OCI-LY1 (cell line): ENCODE measurements around the gene B3GAT1.

ENCODE experiments used
- H2AFZ ChIP-seq: fragments of 200-600 bp; sonication (generic), shearing (Covaris generic); 2 replicates; pipeline ENCODE4 v1.6.0; 2014; ENCODE audit warnings: antibody characterized with exemption, mild to moderate bottlenecking, low read length
- H3F3A ChIP-seq: fragments of 200-600 bp; sonication (generic), shearing (Covaris generic); 2 replicates; pipeline ENCODE4 v1.6.0; 2014; ENCODE audit warnings: mild to moderate bottlenecking, antibody characterized with exemption, low read length, moderate library complexity; ENCODE audit not compliant: insufficient read depth
- H3K27ac ChIP-seq: fragments of 200-600 bp; sonication (generic); 2 replicates; pipeline ENCODE4 v1.5.1; 2014; ENCODE audit warnings: low read length, mixed run types, mild to moderate bottlenecking, low read depth; ENCODE audit not compliant: poor library complexity, severe bottlenecking
- H3K27me3 ChIP-seq: fragments of 200-600 bp; sonication (generic); 2 replicates; pipeline ENCODE4 v1.6.0; 2014; ENCODE audit warnings: antibody characterized with exemption, mild to moderate bottlenecking, low read length, moderate library complexity; ENCODE audit not compliant: insufficient read depth
- H3K36me3 ChIP-seq: fragments of 200-600 bp; sonication (generic); 2 replicates; pipeline ENCODE4 v1.6.1; 2014; ENCODE audit warnings: mild to moderate bottlenecking, antibody characterized with exemption, low read length, moderate library complexity, mixed read lengths; ENCODE audit not compliant: insufficient read depth
- H3K4me1 ChIP-seq: fragments of 200-600 bp; sonication (generic); 2 replicates; pipeline ENCODE4 v1.5.1; 2014; ENCODE audit warnings: mild to moderate bottlenecking, low read length, moderate library complexity; ENCODE audit not compliant: insufficient read depth, severe bottlenecking
- H3K4me2 ChIP-seq: fragments of 200-600 bp; sonication (generic), shearing (Covaris generic); 2 replicates; pipeline ENCODE4 v1.6.1; 2014; ENCODE audit warnings: low read length
- H3K4me3 ChIP-seq: fragments of 200-600 bp; sonication (generic); 2 replicates; pipeline ENCODE4 v1.5.1; 2014; ENCODE audit warnings: low read length, low read depth, mild to moderate bottlenecking, mixed read lengths; ENCODE audit not compliant: poor library complexity, severe bottlenecking
- H3K79me2 ChIP-seq: fragments of 200-600 bp; shearing (Covaris generic); 2 replicates; pipeline ENCODE4 v1.6.1; 2016; ENCODE audit warnings: mixed run types, low read length, mixed read lengths; ENCODE audit not compliant: insufficient read depth
- H3K9ac ChIP-seq: fragments of 200-600 bp; sonication (generic), shearing (Covaris generic); 2 replicates; pipeline ENCODE4 v1.6.1; 2014; ENCODE audit warnings: mild to moderate bottlenecking, low read length, mixed read lengths
- H3K9me2 ChIP-seq: fragments of 200-600 bp; sonication (generic), shearing (Covaris generic); 2 replicates; pipeline ENCODE4 v1.6.1; 2014; ENCODE audit warnings: low read depth, mild to moderate bottlenecking, low read length, mixed read lengths
- H3K9me3 ChIP-seq: fragments of 200-600 bp; shearing (Covaris generic); 2 replicates; pipeline ENCODE4 v1.6.1; 2014; ENCODE audit warnings: low read length, mixed read lengths
- H4K20me1 ChIP-seq: fragments of 200-600 bp; sonication (generic), shearing (Covaris generic); 2 replicates; pipeline ENCODE4 v1.6.0; 2016; ENCODE audit warnings: mild to moderate bottlenecking, low read length; ENCODE audit not compliant: insufficient read depth
- CTCF ChIP-seq: fragments of 200-600 bp; sonication (generic), shearing (Covaris generic); IDR thresholded peaks from 2 replicates; pipeline ENCODE4 v1.5.1; 2017; ENCODE audit warnings: mild to moderate bottlenecking, antibody characterized with exemption, low read length, moderate library complexity, mixed read lengths
- EZH2 ChIP-seq: fragments of 200-600 bp; sonication (generic), shearing (Covaris generic); IDR thresholded peaks from 2 replicates; pipeline ENCODE4 v1.8.0; 2017; ENCODE audit warnings: borderline replicate concordance, mixed run types, mild to moderate bottlenecking, antibody characterized with exemption, low read length, moderate library complexity, mixed read lengths

B3GAT1 gene

DNA sequence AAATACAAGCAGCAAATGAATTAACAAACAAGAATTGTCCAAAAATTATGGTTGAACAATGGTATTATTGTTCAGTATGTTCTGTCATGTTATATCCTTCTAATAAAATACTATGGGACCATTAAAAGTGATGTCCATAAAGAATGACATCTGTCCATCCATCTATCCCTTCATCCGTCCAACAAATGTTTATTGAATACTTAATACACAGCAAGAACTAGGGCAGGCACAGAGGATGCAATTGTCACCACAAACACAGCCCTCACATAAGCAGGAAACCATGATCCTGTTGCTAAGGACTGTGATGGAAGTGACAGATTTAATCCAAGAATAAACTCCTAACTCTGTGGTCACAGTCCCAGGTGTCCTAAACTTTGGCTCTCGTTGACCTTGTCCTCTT, 20.7 kb upstream of the B3GAT1 start:
- Histone ChIP-seq H3K27me3 (no peaks in the 10 kb centered on the region), H3K9me2 (no peaks in the 10 kb centered on the region), H3K4me1 (no peaks in the 10 kb centered on the region), H3K79me2 (no peaks in the 10 kb centered on the region), H3K4me2 (no peak overlapping the region), H3F3A (no peaks in the 10 kb centered on the region), H3K27ac (no peak overlapping the region), H2AFZ (no peak overlapping the region), H4K20me1 (no peaks in the 10 kb centered on the region), H3K9me3 (no peaks in the 10 kb centered on the region), H3K36me3 (no peaks in the 10 kb centered on the region), H3K9ac (no peak overlapping the region), H3K4me3 (no peak overlapping the region)
- TF ChIP-seq CTCF (no peak), EZH2 (no peak)

DNA sequence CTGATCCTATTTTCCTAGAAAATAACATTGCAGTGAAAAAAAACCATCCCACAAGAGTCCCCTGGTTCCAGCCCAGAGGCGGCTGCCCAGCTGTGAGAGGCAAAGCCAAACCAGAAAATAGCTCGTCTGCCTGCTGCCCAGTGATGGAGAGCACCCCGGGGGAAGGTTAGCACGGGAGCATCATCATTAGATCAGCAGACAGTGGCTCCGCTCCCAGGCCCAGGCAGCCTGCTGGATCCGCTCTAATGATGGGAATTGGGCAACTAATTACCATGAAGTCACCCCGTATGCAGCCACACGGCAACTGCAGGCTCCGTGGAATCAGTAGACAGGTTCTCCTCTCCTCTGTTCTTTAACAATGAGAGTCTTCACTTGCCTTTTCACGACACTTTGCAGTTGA, 17.1 kb upstream of the B3GAT1 start:
- Histone ChIP-seq H3K4me1 (no peaks in the 10 kb centered on the region), H3F3A (no peaks in the 10 kb centered on the region), H3K27ac (no peak overlapping the region), H3K9ac (no peak overlapping the region), H3K9me2 (no peaks in the 10 kb centered on the region), H3K9me3 (no peaks in the 10 kb centered on the region), H3K27me3 (no peaks in the 10 kb centered on the region), H4K20me1 (no peaks in the 10 kb centered on the region), H3K79me2 (no peaks in the 10 kb centered on the region), H3K4me2 (no peak overlapping the region), H3K4me3 (no peak overlapping the region), H2AFZ (no peak overlapping the region), H3K36me3 (no peaks in the 10 kb centered on the region)
- TF ChIP-seq CTCF, result no peak

GRCh38 chr11:134425816-134426536, 13.9 kb upstream of the B3GAT1 start:
- no peak overlapping the region for H3K9ac ChIP-seq
- TF ChIP-seq EZH2 (no peak), CTCF (no peak)
- H4K20me1 ChIP-seq, result no peaks in the 10 kb centered on the region
- H3K79me2 ChIP-seq, result no peaks in the 10 kb centered on the region
- no peak overlapping the region for H2AFZ ChIP-seq
- H3K9me2 ChIP-seq, result no peaks in the 10 kb centered on the region
- no peaks in the 10 kb centered on the region for H3K9me3 ChIP-seq
- H3K4me1 ChIP-seq, result no peaks in the 10 kb centered on the region
- H3K36me3 ChIP-seq, result no peaks in the 10 kb centered on the region
- no peak overlapping the region for H3K4me2 ChIP-seq
- no peak overlapping the region for H3K4me3 ChIP-seq
- H3F3A ChIP-seq, result no peaks in the 10 kb centered on the region
- no peaks in the 10 kb centered on the region for H3K27me3 ChIP-seq
- no peak overlapping the region for H3K27ac ChIP-seq
